HepG2 (cell line): Measurements from ENCODE around the gene RTBDN. TPM values are rescaled to one million over a fixed set of nuclear protein-coding genes. Genes with fewer than 3 reads are reported as not detected.

ENCODE experiments used
- DRAP1 ChIP-seq: IDR thresholded peaks from 2 replicates; pipeline ENCODE4 v1.6.1; 2016; ENCODE audit warnings: missing genetic modification reagents, missing compliant biosample characterization
- GLI4 ChIP-seq: sonication (generic); formaldehyde crosslinking; IDR thresholded peaks from 2 replicates; pipeline ENCODE4 v1.5.1; 2020; ENCODE audit warnings: missing genetic modification reagents, mild to moderate bottlenecking, moderate library complexity, borderline replicate concordance
- HES4 ChIP-seq: sonication (generic); formaldehyde crosslinking; IDR thresholded peaks from 2 replicates; pipeline ENCODE4 v1.9.0; 2021; ENCODE audit warnings: mild to moderate bottlenecking, missing genetic modification reagents, borderline replicate concordance
- HMGA1 ChIP-seq: sonication (generic); formaldehyde crosslinking; conservative IDR thresholded peaks from 2 replicates; pipeline ENCODE4 v1.4.0; 2020; ENCODE audit warnings: missing genetic modification reagents
- HNF4G ChIP-seq, 2 experiments: sonication (generic) in 1 of 2; formaldehyde crosslinking in 1 of 2; IDR thresholded peaks; 2 replicates each; pipeline versions ENCODE4 v1.4.0 to v1.6.1; 2011 to 2020; ENCODE audit warnings: borderline replicate concordance in 2 of 2, low read depth in 2 of 2, mild to moderate bottlenecking in 2 of 2, low read length in 1 of 2, missing genetic modification reagents in 1 of 2, moderate library complexity in 1 of 2
- IRF1 ChIP-seq: sonication (generic); formaldehyde crosslinking; IDR thresholded peaks from 2 replicates; pipeline ENCODE4 v1.4.0; 2020; ENCODE audit warnings: low read depth, mild to moderate bottlenecking, missing genetic modification reagents
- KLF9 ChIP-seq: IDR thresholded peaks from 2 replicates; pipeline ENCODE4 v1.6.1; 2016; ENCODE audit warnings: low read depth
- MXI1 ChIP-seq: IDR thresholded peaks from 3 replicates; pipeline ENCODE4 v1.6.1; 2012; ENCODE audit warnings: low read depth, low read length, inconsistent platforms, borderline replicate concordance
- NCOA2 ChIP-seq: sonication (generic); formaldehyde crosslinking; IDR thresholded peaks from 2 replicates; pipeline ENCODE4 v1.8.0; 2022; ENCODE audit warnings: inconsistent platforms
- NFYB ChIP-seq: sonication (generic); formaldehyde crosslinking; IDR thresholded peaks from 2 replicates; pipeline ENCODE4 v1.4.0; 2020; ENCODE audit warnings: missing genetic modification reagents
- POLR2AphosphoS2 ChIP-seq: IDR thresholded peaks from 2 replicates; pipeline ENCODE4 v1.6.1; 2011; ENCODE audit warnings: low read depth, low read length, improper control_type of control experiment
- RARA ChIP-seq: IDR thresholded peaks from 2 replicates; pipeline ENCODE4 v1.6.1; 2016; ENCODE audit warnings: missing genetic modification reagents, missing compliant biosample characterization
- SALL1 ChIP-seq: sonication (generic); formaldehyde crosslinking; IDR thresholded peaks from 2 replicates; pipeline ENCODE4 v1.8.0; 2022; ENCODE audit warnings: mild to moderate bottlenecking, missing genetic modification reagents
- SALL2 ChIP-seq: sonication (generic); formaldehyde crosslinking; IDR thresholded peaks from 2 replicates; pipeline ENCODE4 v1.8.1; 2023; ENCODE audit warnings: mild to moderate bottlenecking, missing genetic modification reagents, inconsistent platforms
- SIN3B ChIP-seq: fragments of 150-350 bp; IDR thresholded peaks from 2 replicates; pipeline ENCODE4 v1.6.1; 2014; ENCODE audit warnings: low read length
- SOX13 ChIP-seq, 3 experiments: fragments of 450-650 bp in 1 of 3; sonication (generic) in 1 of 3; formaldehyde crosslinking in 1 of 3; IDR thresholded peaks in 2 of 3; conservative IDR thresholded peaks in 1 of 3; 2 replicates each; pipeline versions ENCODE4 v1.5.0 to v1.6.1; 2016 to 2020; ENCODE audit warnings: antibody characterized with exemption in 1 of 3, mild to moderate bottlenecking in 1 of 3, missing compliant biosample characterization in 1 of 3, missing genetic modification reagents in 1 of 3, moderate library complexity in 1 of 3
- SOX5 ChIP-seq: IDR thresholded peaks from 2 replicates; pipeline ENCODE4 v1.6.1; 2016; ENCODE audit warnings: borderline replicate concordance
- ZFP36 ChIP-seq: fragments of 150-350 bp; IDR thresholded peaks from 2 replicates; pipeline ENCODE4 v1.6.1; 2018; ENCODE audit warnings: borderline replicate concordance, low read length, low read depth; ENCODE audit not compliant: partially characterized antibody
- ZFYVE20 ChIP-seq: sonication (generic); formaldehyde crosslinking; IDR thresholded peaks from 2 replicates; pipeline ENCODE4 v1.8.0; 2023; ENCODE audit warnings: low read depth, mild to moderate bottlenecking, moderate library complexity, missing genetic modification reagents, borderline replicate concordance
- ZNF20 ChIP-seq: sonication (generic); formaldehyde crosslinking; IDR thresholded peaks from 2 replicates; pipeline ENCODE4 v1.4.0; 2020; ENCODE audit warnings: mild to moderate bottlenecking, moderate library complexity, missing genetic modification reagents
- ZNF382 ChIP-seq: sonication (generic); formaldehyde crosslinking; IDR thresholded peaks from 2 replicates; pipeline ENCODE4 v1.5.0; 2020; ENCODE audit warnings: missing genetic modification reagents, mild to moderate bottlenecking, borderline replicate concordance
- ZNF431 ChIP-seq: sonication (generic); formaldehyde crosslinking; IDR thresholded peaks from 2 replicates; pipeline ENCODE4 v1.9.0; 2022; ENCODE audit warnings: missing genetic modification reagents, low read depth, mild to moderate bottlenecking, borderline replicate concordance
- ZNF552 ChIP-seq: sonication (generic); formaldehyde crosslinking; IDR thresholded peaks from 2 replicates; pipeline ENCODE4 v1.9.0; 2022; ENCODE audit warnings: missing genetic modification reagents, mild to moderate bottlenecking, borderline replicate concordance
- ZNF724P ChIP-seq: sonication (generic); formaldehyde crosslinking; IDR thresholded peaks from 2 replicates; pipeline ENCODE4 v1.8.0; 2022; ENCODE audit warnings: missing genetic modification reagents, borderline replicate concordance
- ZNF788 ChIP-seq: sonication (generic); formaldehyde crosslinking; IDR thresholded peaks from 2 replicates; pipeline ENCODE4 v1.5.0; 2020; ENCODE audit warnings: mild to moderate bottlenecking, missing genetic modification reagents, borderline replicate concordance
- ZNF83 ChIP-seq: sonication (generic); formaldehyde crosslinking; IDR thresholded peaks from 2 replicates; pipeline ENCODE4 v1.4.0; 2020; ENCODE audit warnings: missing genetic modification reagents, mild to moderate bottlenecking, borderline replicate concordance
- ZNF878 ChIP-seq: sonication (generic); formaldehyde crosslinking; IDR thresholded peaks from 2 replicates; pipeline ENCODE4 v1.8.1; 2023; ENCODE audit warnings: mild to moderate bottlenecking, missing genetic modification reagents, moderate library complexity
- ZNF883 ChIP-seq: sonication (generic); formaldehyde crosslinking; IDR thresholded peaks from 2 replicates; pipeline ENCODE4 v1.5.1; 2020; ENCODE audit warnings: mild to moderate bottlenecking, missing genetic modification reagents; ENCODE audit errors: not compliant biosample characterization
- polyA plus RNA-seq, 8 experiments: library from polyadenylated mRNA; depleted of rRNA in 3 of 8; stranded (reverse) in 7 of 8; unstranded in 1 of 8; fragments of >200 nt; fragmentation: Illumina TruSeq in 4 of 8; extraction: Trizol in 4 of 8; gene quantifications; 2 replicates each; pipeline versions ENCODE4 v1.2.1 to v1.2.3, GENCODE V29; 2011 to 2016; ENCODE audit warnings: low read depth in 4 of 8, missing spikeins in 1 of 8, mixed read lengths in 1 of 8; ENCODE audit not compliant: insufficient read depth in 1 of 8
- total RNA-seq, 5 experiments: library from RNA; depleted of rRNA; stranded (reverse); fragments of >200 nt; fragmentation: Illumina TruSeq; extraction: Trizol; gene quantifications; 2 replicates each; pipeline ENCODE4 v1.2.3, GENCODE V29; 2016; ENCODE audit warnings: low read depth in 1 of 5

RTBDN gene
- total and polyA plus RNA-seq, 2 of the 13 experiments (the other 11 are each of a cell fraction or from before 2014, with no cell fraction given), result 0.27 to 0.48 TPM

- TF ChIP-seq ZNF431 (peak; percentile 69; the same call in 1 of the 2 replicates), ZFP36 (peak; percentile 54), NCOA2 (peak; percentile 66), NFYB (peak; percentile 25; the same call in 1 of the 2 replicates), ZFYVE20 (CRISPR knock-in tag) (no peak), SIN3B (no peak), POLR2AphosphoS2 (peak; percentile 90), HES4 (CRISPR knock-in tag) (peak; percentile 79; the same call in 1 of the 2 replicates), SOX5 (CRISPR knock-in tag) (peak; percentile 41; the same call in 1 of the 2 replicates), ZNF724P (CRISPR knock-in tag) (no peak; the same call in 1 of the 2 replicates), ZNF788 (CRISPR knock-in tag) (peak; percentile 33; the same call in 1 of the 2 replicates), HNF4G (IDR thresholded peaks at IDR 0.05; ENCODE audit: borderline replicate concordance, low read depth, low read length) (peak; percentile 33; the same call in 1 of the 2 replicates), HNF4G (CRISPR knock-in tag; IDR thresholded peaks at IDR 0.05; ENCODE audit: borderline replicate concordance, low read depth) (peak; percentile 43; the same call in 1 of the 2 replicates), ZNF883 (CRISPR knock-in tag) (peak; percentile 45), SOX13 (IDR thresholded peaks at IDR 0.05) (no peak), SOX13 (CRISPR knock-in tag; conservative IDR thresholded peaks at IDR 0.05 in 1 of 2, IDR thresholded peaks at IDR 0.05 in 1 of 2) (peak in 1 of 2 experiments; percentile 44; a peak in 1 of 4 replicates), IRF1 (CRISPR knock-in tag) (0 out of 2 replicates have a peak, but pooled peaks have one; percentile 35), DRAP1 (CRISPR knock-in tag) (peak; percentile 53; the same call in 1 of the 2 replicates), GLI4 (CRISPR knock-in tag) (peak; percentile 31; the same call in 1 of the 2 replicates), HMGA1 (CRISPR knock-in tag) (no peak), KLF9 (CRISPR knock-in tag) (peak; percentile 82; the same call in 1 of the 2 replicates), MXI1 (peak; percentile 58; the same call in 1 of the 3 replicates), RARA (CRISPR knock-in tag) (no peak), SALL2 (CRISPR knock-in tag) (0 out of 2 replicates have a peak, but pooled peaks have one; percentile 50), ZNF20 (no peak), ZNF878 (CRISPR knock-in tag) (0 out of 2 replicates have a peak, but pooled peaks have one; percentile 45), SALL1 (CRISPR knock-in tag) (peak; percentile 22; the same call in 1 of the 2 replicates), ZNF552 (CRISPR knock-in tag) (no peak), ZNF83 (CRISPR knock-in tag) (no peak), ZNF382 (CRISPR knock-in tag) (no peak)
Observed at GRCh38 chr19:12793290-12794195, 40.8 kb downstream of the RTBDN start (continued).
